HG03175 (cell line): ENCODE data around the gene CEP89.
"Not testable (repeated sequence)": the region's sequence is repeated elsewhere in the genome, so short reads cannot be mapped to it uniquely, and the experiment has no call there.

Experiments
- ATAC-seq: cut with Tn5 transposase; IDR thresholded peaks from one replicate; pipeline ENCODE4 v1.9.1; 2021; ENCODE audit warnings: mild to moderate bottlenecking, moderate library complexity; ENCODE audit not compliant: unreplicated experiment

The CEP89 gene

DNA sequence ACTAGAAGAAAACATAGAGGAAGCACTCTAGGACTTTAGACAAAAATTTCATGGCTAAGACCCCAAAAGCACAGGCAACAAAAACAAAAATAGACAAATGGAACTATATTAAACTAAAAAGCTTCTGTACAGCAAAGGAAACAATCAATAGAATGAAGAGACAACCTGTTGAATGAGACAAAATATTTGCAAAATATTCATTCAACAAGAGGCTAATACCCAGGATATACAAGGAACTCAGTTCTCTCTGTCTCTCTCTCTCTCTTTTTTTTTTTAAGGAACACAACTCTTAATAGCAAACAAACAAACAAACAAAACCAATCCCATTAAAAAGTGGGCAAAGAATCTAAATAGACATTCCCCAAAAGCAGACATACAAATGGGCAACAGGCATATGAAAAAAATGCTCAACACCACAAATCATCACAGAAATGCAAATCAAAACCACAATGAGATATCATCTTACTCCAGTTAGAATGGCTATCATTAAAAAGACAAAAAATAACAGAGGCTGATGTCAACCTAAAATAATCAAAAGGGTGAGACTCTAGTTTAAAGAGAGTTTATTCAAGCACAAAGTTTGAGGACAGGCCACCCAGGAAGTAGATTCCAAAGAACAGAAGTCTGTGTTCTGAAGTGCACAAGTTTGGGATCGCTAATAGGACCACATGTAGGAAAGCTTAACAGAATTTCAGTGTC is 75.1 kb downstream of the CEP89 start:
- no peak for ATAC-seq

DNA sequence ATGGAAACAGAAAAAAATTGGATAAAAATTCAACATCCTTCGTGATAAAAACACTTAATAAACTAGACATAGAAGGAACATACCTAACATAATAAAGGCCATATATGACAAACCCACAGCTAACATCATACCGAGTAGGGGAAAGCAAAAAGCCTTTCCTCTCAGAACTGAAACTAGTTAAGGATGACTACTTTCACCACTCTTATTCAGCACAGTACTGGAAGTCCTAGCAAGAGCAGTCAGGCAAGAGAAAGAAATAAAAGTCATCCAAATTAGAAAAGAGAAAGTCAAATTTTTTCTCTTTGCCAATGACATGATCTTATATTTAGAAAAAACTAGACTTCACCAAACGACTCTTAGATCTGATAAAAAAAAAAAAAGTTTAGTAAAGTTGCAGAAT is 76.4 kb downstream of the CEP89 start:
- peak; percentile 58 for ATAC-seq

DNA sequence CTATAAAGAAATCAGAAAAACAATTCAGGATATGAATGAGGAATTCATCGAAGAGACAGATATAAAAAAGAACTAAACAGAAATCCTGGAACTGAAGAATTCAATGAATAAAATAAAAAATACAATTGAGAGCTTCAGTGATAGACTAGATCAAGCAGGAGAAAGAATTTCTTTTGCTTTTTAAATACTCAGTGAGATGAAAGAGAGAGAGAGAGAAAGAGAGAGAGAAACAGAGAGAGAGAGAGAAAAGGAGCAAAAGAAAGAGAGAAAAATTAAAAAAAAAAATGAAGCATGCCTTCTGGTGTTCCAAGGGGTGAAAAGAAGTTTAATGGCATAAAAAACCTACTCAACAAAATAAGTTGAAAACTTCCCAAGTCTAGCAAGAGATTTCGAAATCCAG is 80.1 kb downstream of the CEP89 start:
- no peak for ATAC-seq

DNA sequence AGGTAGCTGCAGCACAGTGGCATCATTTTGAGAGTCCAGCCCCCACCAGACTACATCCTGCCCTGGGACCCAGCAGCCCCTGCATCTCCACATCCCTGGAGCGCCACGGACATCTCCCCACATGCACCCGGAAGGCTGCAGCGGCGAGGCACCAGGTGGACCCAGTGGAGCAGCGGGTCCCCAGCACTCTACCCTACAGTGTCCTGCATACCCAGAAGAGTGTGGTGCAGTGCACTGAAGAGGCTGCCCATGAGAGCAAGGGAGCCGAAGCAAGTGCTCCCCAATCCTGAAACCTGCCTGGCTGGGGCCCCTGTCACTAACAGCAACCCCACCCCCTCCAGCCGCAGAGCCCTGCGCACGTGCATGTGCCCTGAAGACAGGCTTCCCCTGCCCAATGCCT is 80.9 kb downstream of the CEP89 start:
- no peak for ATAC-seq

DNA sequence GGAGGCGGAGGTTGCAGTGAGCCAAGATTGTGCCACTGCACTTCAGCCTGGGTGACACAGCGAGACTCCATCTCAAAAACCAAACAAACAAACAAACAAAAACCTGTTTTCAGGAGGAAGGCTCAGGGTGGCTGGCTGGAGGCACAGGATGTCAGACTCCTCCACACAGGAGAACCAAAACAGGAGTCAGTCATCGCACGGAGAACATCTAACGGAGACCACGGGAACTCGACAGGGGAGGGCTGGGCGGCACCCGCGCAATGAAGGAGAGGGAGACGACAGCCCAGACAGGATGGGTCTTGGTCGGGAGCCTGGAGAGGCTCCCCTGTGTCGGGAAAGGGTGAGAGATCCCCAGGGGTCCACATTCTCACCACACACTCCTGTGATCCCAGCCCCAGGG is 81.4 kb downstream of the CEP89 start:
- no peak for ATAC-seq

DNA sequence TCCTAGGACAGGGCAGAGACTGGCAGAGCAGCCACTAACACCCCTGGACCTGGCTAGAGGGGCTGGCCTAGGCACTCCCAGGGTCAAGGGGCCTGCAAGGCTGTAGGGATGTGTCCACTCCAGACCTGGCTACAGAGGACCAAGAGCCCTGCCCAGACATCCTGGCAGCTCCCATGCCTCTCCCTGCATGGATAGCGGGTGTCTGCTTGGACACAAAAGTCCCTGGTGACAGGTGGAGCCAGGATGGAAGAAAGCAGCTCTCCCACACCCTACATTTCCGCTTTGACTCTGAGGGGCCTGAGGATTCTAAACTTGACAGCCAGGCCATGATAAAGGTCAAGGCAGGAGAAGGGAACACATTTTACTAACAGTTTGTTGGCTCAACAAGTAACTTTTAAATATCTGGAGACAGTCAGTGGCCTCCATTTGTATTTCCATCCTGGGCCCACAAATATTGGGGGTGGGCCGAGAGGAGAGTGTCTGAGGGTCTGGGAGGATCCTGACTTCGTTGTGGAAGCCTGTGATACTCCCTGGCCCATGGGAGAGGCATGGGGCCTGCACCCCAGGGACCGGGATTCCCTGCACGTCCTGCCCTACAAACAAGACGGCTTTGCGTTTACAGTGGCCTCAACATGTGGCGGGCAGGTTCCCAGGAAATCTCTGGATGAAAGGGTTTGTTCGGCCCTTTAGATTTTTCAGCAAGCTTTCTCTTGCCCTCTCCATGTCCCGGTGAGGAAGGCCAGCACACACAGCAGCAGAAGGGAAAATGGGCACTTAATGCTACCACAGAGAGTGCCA is 82.4 kb downstream of the CEP89 start:
- no peak for ATAC-seq

DNA sequence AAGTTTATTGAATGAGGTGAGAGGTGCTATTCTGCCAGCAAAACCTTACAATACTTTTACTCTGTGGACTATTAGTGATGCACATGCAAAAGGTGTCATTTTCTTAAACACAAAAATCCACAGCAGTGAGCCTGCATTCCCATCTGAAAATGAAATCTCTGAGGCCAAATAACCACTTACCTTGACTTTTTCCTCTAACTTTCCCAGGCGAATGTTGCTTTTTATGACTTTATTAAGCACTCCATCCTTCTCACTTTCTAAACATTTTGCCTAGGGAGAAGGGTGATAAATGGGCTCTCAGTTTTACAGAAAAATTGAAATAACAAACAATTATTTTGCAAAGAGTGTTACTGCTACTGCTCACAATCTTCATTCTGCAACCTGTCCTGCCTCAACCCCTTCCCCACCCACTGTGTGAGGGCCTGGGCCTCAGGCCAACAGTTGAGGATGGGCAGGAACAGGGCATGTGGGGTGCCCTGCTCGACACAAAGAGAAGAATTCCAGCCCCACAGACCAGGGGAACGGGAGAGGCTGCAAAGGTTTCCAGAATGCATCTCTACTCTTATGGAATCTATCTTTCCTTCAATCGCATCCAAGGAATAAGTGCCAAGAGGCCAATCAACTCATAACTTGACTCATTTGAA is 84.1 kb downstream of the CEP89 start:
- ATAC-seq, result no peak

DNA sequence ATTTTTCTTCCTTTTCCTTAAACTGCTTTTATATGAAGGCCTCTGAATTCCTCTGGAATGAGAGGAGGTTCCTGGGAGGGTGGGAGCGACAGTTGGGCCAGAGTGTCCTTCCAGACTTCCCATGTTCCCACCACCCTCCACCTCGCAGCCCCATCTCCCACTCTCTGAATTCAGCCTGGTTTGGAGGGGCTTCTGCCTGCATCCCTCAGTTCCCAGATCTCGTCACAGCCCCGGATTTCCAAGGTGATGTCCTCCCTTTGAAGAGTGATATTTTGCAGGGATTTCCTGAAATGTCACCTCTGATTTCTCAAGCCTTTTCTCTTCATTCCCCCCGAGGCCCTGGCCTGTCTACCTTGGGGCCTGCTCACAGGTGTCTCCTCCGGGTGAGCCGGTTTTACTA is 85.5 kb downstream of the CEP89 start:
- ATAC-seq, result no peak

DNA sequence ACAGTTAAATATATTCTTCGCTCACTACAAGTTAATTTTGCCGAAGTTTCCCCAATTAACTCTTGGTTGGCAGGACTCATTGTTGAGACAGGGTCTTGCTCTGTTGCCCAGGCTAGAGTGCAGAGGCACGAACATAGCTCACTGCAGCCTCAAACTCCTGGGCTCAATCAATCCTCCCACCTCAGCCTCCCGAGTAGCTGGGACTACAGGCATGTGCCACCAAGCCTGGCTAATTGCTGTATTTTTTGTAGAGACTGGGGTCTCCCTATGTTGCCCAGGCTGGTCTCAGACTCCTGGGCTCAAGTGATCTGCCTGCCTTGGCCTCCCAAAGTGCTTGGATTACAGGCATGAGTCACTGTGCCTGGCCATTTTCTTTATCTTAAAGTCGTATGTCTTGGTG is 86.5 kb downstream of the CEP89 start:
- not testable (repeated sequence) for ATAC-seq

DNA sequence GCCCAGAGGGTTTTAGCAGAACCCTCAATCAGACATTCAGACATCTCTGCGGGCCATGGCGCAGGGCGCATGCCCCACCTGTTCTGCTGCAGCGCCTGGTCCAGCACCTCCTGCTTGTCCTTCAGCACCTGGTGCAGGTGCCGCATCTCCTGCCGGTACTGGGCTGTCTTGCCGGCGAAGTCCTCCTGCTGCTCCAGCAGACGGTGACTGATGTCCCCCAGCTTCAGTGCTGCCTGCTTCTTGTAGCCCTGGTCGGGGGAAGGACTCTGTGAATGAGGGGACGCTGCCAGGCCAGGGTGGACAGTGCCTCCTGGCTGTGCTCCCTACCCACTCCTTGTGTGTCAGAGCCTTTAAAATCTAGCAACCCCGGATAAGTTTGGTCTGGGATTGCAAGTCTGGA is 90.0 kb downstream of the CEP89 start:
- ATAC-seq, result no peak

DNA sequence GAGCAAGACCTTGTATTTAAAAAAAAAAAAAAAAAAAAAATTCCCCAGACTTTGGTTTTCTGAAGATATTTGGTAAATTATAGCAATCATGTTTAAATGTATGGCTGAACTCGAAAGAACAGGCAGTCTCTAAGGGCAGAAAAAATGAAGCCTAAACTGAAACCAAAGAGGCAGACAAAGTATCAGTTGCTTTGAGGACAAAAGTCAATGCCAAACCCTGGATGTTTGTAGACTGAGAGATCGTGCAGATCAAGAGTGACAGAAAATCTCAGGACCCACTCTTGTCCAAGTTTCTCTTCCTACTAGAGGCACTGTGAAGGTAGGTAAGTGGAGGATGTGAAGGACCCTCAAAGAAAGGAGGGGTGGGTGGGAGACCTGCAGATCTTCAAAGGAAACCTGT is 91.1 kb downstream of the CEP89 start:
- ATAC-seq, result no peak

DNA sequence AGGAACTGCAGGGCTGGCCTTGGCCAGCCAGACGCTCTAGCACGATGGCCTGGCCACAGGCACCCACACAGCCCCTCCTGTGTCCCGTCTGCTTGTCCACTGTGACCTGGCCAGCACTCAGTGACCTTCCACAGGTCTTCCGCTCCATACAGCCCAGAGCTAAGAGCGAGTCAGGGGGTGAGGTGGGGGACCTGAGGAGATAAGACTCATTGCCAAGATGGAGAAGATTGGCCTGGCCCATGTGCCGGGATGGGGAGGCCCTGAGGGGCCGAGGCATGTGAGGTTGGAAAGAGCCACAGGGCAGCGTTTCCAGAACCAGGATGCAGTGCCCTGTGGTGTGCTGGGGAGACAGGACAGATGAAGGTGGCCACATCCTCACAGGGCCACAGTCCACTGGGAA is 92.0 kb downstream of the CEP89 start:
- ATAC-seq, result no peak

DNA sequence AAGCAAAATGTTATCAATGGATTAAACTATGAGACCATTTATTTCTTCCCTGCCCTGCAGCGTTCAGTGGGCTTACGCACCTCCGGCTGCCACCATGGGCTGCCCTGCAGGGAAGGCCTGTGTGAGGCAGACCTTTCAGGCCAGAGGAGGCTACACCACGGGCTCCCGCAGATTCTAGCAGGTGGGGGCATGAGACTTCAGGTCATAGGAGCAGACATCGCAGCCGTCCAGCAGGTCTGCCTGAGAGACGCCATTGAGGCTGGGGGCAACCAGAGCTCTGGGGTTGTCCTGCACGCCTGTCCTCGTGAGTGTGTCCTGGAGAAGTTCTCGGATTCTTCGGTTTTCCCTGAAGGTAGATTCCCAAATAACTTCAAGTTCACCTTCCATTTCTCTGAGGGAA is 92.8 kb downstream of the CEP89 start:
- ATAC-seq, result no peak

DNA sequence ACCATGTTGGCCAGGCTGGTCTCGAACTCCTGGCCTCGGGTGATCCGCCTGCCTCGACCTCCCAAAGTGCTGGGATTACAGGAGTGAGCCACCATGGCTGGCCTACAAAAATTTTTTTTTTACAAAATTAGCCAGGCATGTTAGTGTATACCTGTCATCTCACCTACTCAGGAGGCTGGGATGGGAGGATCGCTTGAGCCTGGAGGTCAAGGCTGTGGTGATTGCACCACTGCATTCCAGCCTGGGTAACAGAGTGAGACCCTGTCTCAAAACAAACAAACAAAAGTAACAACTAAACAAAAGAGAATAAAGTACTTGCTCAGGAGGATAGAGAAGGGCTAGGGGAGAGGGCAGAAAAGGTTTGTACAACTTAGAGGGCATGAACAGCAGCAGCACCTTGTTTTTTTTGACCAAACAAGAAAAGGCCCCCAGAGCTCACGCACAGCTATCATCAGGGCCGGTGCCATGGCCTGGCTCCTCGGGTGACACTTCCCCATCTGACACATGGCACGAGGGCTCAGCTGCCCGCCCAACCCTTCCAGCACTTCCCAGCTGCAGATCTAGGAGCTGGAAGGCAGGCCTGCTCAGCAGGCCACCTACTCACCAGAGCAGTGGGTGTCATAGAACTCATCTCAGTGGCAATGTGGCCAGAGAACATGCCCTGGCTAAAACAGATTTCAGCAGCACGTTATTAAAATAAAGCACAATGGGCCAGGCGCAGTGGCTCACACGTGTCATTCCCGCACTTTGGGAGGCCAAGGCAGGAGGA is 93.6 kb downstream of the CEP89 start:
- no peak for ATAC-seq

DNA sequence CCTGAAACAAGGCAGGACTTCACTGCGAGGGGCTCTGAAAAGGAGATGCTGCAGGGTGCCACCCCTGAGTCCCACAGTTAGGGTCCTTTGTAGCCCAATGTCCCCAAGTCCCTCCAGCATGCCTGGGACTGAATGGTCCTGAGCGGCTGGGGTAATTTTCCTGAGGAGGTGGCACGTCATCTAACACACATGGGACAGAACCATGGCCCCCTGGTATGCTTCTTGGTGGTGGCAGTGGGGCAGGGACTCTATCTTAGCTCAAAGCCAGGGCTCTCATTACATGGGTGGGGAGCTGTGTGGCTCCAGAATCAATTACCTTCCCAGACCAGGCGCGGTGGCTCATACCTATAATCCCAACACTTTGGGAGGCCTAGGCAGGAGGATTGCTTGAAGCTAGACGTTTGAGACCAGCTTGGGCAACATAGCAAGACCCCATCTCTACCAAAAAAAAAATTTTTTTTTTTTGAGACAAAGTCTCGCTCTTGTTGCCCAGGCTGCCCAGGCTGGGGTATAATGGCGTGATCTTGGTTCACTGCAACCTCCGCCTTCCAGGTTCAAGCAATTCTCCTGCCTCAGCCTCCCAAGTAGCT is 94.3 kb downstream of the CEP89 start:
- no peak for ATAC-seq

DNA sequence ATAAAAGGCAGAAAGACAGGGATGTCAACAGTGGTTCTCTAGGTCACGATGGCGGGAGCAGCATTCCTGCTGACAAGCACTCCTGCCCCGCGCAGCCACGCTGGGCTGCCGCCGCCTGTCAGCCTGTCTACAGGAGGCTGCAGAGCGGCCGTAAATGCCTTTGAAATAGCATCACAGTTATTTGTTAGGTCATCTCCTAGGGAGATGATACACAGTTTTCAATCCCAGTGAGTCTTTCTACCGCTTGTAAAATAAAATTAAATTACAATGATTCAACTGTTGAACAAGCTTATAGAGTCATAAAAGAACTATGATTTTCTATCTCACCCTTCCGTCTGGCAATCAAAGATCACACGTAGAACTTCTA is 94.9 kb downstream of the CEP89 start:
- no peak for ATAC-seq

DNA sequence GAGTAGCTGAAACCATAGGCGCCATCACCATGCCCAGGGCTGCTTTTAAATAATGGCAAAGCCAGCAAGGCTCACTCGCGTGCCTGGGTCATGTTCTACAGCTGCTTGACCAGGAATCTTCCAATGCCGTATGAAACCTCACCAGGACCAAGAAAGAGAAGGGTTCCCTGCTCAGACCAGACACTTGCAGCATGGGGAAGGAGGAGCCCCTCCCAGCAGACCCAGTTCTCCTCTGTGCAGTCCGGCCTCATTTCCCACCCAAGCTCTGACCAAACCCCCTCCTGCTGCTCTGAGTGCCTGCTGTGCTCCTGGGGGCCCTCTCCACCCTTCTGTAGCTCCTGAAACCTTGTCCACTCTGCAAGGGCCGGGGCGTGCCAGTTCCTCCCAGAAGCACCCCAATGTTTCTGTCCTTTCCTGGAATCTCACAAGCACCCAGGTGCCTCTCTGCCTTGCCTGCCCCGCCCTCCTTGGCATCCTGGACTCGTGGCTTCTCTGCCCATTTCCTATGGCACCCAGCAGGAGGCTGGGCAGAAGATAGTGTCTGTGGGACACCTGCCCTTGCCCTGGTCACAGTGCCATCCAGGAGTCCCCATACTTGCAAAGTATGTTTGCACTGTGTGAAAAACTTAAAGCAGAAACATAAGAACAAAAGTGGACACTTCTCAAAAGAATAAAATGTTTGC is 95.4 kb downstream of the CEP89 start:
- no peak for ATAC-seq

DNA sequence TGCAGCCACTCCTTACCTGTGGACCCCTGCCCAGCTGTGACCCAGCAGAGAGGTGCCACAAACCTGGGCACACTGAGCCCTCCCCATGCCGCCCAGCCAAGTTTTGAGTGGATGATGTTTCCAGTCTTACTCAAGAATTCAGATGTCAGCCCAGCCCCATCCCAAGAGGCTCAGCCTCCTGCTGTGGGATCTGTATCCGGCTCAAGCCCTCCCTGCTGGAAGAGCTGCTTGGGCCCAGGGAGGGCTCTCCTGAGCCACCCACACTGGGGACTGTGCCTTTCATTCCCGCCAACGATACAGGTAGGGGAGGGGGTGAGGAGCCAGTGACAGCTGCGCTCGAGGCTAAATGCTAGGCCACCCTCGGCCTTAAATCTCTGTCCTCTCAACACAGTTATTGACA is 96.3 kb downstream of the CEP89 start:
- ATAC-seq, result no peak

DNA sequence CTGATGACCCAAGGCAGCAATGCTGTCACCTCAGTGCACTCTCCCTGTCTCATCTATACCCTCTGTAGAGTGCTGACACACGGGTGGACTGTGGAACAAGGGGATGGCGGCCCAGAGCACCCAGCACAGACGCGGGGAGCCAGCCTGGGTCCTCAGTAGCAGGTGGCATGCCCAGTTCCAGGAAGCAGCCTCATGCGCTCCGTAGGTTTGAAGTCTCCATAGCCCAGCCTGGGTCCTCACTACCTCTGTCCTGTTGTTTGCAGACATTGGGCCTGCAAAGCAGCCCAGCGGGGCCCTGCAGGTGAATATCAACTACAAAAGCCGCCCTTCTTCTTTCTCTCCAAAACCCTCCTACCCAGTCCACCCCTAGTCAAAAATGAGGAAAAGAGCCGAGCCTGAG is 97.2 kb downstream of the CEP89 start:
- ATAC-seq, result no peak

DNA sequence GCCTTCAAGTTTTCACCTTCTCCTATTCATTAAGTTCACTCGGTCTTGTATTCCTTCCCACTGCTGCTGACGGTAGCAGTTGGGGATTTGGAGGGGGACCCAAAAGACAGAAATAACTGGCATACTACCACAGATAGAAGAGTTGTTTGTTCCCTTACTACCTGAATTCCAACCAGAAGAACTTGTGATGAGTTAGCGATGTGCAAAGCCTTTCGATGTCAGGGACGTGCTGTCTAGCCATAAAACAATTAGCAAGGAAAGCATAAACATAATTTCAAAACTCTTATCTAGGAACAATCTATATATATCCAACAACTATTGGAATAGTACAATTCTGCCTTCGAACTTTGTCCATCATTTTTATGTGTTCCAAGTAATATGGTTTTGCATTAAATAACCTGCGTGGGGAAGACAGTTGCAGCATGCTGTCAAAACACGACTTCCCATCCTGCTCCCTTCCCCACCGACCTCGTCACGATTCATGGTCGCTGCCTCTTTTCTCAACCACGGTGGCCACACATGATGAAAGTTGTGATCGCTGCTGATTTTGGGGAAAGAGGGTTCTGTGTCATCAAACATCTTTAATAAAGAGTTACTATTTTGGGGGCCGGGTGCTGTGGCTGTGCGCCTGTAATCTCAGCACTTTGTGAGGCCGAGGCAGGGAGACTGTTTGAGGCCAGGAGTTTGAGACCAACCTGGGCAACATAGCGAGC is 98.4 kb downstream of the CEP89 start:
- ATAC-seq, result no peak
